ENCODE measurements around the gene P2RX3.
"Not testable (repeated sequence)": the region's sequence is repeated elsewhere in the genome, so short reads cannot be mapped to it uniquely, and the experiment has no call there.

Gene P2RX3

DNA sequence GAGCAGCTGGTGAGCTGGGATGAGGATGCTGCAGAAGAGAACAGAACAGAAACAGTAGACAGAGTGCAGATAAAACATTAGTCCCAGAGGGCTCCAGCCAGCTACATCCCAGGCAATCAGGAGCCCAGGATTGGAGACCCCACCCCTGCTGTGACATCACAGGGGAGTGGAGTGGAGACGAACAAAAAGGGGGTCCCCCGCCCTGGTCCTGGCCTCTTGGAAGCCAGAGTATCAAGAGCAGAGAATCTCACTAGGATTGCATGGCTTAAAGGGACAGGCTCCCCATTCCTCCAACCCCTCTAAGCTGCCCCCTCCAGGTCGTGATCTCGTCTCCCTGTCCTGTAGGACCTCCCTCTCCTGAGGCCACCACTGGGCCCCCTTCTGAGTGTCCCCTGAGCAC is at the start of gene P2RX3:
Gene P2RX3 (plus strand): TSS at position 211 of the 400 bp plus-strand sequence. CDS start 199 bp downstream, outside the sequence.
- no peak for DNase-seq

DNA sequence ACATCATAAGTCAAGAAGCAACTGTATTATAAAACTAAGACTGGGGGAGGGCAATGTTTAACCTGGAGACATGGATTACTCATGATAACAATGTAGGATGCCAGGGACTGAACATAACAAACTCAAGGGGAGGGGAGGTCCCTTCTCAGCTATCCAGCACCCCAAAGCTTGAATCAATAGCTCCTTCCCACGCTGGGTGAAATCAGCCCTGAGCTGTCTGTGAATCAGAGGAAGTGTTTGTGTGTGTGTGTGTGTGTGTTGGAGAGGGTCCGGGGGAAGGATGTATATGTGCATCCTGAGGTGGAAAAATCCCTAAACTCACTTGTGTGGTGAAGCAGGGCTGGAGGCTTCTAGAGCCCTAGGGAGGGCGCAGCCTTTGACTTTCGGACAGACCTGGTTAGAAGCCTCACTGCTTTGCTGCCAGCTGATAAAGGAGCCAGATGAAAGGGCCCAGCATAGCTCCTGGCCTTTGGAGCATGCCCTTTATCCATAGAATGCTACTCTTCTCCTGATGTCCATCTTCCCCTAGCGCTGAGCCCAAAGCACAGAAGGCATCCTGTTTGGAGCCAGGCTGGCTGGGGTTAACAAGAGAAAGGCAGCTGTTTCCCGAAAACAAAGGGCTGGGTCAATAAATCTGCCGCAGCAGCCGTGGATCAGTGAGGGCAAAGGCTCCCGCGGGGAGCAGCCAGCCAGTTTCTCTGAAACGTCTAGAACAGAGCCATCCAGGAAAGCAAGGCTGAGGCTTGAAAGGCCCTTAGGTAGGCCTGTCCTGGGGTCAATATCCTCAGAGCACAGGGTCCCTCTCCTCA is 49.2 kb upstream of the P2RX3 start:
- no peak for DNase-seq

DNA sequence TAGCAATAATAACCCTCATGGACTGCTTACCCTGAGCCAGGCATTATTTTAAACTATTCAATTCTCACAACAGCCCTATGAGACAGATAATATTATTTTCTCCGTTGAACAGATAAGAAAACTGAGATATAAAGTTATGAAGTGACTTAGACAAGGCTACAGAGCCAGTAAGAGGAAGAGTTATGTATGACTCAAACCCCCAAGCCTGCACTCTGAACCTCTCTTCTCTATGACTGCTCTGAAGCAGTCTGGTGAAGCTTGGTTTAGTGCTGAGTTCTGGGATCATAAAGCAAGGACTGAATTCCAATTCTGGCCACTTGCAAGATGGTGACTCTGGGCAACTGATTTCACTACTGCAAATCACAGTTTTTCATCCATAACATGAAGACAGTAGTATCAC is 47.9 kb upstream of the P2RX3 start:
- DNase-seq, result no peak

DNA sequence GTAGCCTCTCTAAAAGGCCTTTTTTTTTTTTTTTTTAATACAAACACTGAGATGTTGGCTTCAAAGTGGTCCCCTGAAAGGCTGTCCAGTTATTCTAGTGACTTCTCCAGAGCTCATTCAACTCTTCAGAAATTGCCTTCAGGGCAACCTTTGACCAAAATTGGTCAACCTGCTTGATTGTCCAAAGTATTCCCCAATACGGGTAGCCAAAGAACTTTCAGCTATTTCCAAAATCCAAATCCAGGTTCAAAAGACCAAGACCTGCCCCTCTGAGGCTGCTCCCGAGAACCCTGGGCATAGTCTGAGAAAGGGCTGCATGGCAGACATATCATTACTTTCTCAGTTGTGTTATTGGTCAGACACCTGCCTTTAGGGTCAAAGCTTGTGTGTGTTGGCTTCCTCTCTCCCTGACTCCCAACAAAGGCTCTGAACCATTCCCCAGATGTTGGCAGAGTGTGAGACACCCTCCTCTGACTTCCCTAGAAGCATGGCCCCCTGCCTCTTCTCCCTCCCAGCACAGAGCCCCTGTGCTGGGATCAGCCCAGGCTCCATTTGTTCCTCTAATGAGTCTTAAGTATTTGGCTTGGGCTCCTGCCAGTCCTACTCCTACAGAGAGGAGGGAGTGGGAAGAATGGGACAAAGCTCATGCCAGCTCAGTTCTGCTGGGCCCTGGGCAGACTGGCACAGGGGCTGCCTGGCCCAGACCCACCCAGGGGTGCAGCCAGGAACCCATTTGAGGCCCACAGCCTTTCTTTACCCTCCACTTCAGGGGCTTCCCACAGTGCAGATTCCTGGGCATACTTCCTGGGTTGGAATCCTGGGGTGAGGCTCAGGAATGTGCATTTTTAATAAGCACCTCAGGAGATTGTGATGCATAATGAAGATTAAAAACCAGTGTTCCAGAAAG is 43.7 kb upstream of the P2RX3 start:
- DNase-seq, result no peak

DNA sequence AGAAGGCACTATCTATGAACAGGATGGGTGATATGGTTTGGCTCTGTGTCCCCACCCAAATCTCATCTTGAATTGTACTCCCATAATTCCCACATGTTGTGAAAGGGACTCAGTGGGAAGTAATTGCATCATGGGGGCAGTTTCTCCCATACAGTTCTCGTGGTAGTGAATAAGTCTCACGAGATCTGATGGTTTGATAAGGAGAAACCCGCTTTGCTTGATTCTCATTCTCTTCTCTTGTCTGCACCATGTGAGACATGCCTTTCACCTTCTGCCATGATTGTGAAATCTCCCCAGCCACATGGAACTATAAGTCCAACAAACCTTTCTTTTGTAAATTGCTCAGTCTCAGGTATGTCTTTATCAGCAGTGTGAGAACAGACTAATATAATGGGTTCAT is 41.9 kb upstream of the P2RX3 start:
- not testable (repeated sequence) for DNase-seq

DNA sequence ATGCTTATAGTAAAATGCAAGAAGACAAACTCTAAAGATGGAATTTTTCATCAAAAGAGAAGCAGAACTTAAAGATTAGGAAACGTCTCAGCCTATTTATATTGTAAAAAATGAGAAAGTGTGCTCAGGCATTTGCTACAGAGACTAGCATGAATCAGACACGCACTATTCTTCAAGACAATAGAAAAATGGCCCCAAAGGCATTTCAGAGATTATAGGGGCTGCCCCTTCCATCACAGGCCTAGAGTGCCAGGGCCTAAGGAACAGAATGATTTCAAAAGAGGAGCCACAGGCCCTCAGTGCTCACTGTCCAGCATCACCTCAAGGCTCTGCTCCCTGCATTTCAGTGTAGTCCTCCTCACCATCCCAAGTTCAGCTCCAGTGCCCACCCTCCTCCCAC is 40.9 kb upstream of the P2RX3 start:
- no peak for DNase-seq

DNA sequence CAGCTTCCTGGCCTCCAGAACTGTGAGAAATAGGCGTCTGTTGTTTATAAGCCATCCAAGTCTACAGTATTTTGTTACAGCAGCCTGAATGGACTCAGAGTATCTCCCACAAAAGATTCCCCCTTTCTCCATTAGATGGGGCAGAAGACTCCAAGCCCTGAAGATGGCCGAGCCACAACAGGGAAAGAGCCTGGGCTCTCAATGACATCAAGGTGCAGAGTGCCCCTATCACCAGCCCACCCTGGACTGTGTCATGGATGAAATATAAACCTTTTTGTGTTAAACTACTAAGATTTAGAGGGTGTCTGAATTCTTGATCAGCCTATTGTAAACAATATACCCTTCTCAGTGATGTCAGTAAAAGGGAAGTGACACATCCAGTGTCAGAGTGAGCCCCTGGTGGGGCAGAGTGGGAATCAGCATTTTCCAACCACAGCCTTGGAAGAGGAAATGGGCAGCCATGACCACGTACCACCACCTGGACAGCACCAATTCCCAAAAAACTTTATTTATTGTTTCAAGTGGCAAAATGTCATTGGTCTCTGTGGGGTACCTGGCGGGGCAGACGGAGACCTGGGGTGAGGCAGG is 38.9 kb upstream of the P2RX3 start:
- DNase-seq, result no peak

DNA sequence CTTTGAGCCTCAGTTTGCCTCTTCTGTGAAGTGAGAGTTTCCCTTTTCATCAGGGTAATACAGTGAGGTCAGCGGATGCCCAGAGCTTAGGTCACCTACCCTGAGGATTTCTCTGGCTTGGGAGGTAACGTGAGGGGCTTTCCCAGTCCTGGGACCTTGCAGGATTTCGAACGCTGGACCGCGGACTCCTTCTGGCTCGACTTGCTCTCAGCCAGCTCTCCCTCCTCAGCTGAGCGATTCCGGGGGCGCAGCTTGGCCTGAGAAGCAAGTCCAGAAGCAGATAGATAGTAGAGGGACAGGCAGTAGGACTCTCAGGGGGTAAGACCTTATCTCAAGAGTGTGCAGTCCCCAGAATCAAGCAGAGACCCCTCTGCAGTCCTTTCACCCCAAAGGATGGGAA is 37.4 kb upstream of the P2RX3 start:
- DNase-seq, result no peak

DNA sequence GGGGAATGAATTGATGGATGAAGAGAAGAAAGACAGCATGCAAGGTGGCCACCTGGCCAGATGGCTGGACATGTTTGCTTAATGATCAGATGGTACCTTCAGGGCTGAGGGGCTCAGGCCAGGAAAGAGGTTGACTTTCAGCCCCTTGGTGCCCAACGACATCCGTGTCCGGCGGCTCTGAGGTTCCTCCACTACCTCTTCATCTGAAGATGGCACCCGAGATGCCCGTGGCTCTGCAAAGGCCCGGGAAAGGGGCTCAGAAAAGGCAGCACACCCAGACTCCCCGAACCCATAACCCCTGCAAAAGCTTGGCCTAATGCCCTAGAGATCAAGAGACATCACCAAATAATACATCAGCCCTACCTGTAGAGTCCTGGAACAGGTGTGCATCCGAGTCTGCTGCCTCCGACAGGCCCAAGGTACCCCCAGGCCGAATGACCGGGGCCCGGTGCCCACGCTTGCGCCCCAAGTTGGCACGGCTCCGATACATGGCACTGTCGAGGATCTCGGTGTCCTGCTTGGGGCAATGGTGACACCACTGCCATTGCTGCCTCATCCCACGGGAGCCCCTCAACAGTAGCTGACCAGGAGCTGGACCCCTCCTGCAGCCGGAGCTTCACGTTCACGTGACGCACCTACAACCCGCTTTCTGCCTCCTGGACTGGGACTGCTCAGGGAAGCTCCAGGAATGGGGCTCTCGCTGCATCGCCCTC is 36.3 kb upstream of the P2RX3 start:
- no peak for DNase-seq

DNA sequence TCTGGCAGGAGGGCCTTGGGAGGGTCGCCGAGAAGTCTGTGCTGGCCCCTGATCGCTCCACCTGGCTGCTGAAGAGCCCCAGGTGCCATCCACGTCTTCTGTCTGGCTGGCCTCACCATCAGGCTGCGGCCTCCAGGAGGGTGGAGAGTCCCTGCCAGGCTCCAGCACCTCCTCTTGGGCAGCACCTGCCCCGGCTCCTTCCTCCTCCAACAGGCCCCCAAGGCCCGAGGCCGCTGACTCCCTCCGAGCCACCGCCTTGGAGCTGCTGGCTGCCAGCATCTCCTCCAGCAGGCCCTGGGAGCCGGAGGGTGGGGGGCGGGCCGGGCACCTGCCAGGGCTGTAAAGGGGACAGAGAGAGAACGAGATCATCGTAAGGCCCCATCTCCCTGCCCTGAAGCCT is 35.7 kb upstream of the P2RX3 start:
- DNase-seq, result no peak

DNA sequence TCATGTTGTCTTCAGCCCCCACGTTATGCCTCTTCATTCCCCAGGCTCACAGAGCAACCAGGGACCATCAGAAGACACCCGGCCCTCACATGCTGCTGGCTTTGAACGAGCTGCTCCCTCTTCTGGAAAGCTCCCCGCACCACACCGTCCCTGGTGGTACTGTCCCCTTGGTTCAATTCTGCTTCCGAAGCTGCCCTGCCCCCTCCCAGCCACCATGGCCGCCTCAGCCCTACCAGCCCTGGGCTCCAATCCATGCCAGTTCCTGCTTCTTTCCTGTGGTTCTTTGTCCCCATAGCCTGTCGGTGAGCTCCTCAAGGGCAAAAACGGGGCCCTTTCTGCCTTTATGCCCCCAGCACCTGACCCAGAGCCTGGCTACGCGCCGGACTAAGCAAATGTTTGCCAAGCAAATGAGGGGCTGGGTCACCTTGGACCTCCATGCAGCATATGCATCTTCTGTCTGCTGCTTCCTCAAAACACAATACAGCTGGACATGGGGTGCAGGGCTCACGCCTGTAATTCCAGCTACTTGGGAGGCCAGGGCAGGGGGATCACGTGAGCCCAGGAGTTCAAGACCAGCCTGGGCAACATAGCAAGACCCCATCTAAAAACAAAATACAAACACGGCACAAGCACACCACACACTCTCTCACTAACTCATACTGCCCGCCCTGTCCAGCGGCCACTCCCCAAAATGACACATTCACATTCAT is 34.7 kb upstream of the P2RX3 start:
- DNase-seq, result peak; percentile 16

DNA sequence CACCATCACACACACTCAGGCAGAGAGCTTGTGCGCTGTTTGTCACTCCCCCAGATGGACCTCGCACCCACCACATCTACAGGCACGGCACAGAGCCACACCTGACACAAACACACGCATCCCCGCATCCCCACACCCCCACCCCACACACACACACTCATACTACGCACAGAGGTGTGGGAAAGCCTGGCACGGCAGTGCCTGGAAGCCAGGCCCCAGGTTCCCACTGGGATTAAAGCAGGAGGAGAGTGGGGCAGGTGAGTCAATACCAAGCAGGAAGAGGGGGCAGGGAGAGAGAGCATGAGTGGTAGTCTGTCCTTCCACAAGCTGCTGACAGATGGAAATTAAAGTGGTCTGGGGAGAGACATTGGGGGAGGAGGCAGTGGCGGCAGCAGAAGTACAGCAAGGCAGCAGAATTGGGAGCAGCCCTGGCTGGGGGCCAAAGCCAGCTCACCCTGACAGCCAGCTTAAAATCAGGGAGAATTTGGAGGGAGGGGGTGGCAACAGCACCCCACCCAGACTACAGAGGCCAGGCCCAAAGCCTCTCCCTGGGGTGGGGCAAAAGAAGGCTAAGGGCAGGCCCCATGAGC is 34.1 kb upstream of the P2RX3 start:
- peak; percentile 77 for DNase-seq

DNA sequence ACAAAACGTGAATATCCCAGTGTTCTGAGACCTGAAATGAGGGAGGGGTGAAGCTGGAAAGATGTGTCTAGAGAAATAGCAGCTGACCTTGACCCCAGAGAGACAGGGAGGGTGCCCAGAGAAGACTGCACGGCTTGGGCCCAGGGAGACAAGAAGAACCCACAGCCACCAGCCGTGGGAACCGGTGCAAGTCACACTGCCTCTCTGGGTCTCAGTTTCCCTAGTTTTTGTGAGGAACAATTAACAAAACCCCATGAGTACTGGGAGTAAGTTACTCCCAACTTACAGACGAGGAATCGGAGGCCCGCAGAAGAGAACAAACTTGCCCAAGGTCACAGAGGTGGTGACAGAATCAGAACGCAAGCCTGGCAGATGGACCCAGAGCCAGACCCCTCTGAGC is 32.6 kb upstream of the P2RX3 start:
- DNase-seq, result no peak

DNA sequence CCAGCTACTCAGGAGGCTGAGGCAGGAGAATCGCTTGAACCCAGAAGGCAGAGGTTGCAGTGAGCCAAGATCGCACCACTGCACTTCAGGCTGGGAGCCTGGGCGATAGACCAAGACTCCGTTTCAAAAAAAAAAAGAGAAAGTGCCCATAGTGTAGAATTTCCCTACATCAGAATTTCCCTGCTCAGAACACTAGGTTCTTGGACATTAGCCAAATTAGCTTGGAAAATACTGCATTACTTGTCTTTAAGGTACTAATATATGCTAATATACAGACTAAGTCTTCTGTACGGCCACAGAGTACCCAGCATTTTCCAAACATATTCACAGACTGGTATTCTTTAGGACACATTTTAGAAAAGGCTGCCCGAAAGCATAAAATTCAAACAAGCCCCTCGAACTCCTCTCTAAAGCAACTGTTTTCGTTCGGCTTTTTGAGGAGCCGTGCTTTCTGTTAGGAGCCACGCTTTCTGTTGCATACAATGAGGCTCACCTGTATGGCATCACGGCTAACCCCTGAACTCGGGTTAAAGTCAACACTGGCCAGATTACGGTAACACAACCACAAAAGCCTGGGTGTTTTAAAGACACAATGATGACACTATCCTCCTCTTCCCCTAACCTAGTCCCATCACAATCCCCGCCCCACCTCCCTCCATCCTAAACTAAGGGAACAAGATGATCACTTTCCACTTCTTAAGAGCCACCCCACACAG is 31.8 kb upstream of the P2RX3 start:
- no peak for DNase-seq

DNA sequence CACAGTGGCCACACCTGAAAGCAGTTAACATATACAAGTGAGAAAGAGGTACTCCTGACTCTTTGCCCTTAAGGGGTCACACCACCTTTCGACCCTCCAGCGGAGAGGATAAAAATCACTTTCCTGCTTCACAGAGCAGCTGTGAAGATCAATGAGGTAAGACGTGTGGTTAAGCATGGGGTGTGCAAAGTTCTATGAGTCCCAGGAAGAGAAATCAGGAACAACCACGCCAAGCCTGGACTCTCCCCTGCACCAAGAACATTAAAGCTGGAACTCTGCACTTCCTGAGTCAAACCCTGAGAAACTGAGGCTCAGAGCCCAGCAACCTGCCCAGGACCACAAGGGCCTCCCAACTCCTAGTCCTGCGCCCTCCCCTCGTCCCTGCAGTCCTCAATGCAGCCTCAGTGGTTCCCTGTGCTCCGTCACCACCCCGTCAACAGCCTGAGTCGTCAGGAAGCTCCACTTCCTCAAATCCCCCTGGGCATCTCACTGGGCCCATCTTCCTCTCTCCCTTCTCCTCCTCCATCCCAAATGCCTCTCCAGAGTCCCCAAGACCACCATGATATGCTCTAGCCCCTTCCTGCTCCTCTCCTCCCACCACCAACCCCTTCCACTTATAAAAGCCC is 31.1 kb upstream of the P2RX3 start:
- DNase-seq, result no peak

DNA sequence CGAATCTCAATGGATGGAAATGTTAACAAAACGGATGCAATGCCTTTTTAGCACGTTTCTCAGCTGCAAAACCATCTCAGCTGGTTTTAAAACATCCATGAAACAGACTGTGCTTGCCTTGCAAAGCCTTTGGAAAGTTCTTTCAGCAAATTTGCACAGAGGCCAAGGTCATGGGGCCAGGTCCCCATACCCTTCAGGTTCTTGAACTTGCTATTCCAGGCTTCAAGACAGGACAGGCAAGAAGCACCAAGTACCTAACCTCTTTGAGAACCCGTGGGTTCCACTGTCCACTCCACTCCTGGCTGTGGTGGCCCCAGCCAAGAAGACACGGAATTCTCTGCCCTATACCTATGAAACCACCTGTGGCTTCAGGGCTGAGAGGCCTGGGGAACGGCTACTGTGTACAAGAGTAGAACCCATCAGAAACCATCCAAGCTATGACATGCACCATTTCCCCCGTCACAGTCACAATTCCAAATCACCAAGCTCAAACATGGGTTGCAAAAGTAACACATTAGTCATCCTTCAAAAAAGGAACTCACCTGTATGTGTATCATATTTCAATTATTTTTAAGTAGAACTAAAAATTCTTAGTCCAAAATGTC is 30.4 kb upstream of the P2RX3 start:
- no peak for DNase-seq

DNA sequence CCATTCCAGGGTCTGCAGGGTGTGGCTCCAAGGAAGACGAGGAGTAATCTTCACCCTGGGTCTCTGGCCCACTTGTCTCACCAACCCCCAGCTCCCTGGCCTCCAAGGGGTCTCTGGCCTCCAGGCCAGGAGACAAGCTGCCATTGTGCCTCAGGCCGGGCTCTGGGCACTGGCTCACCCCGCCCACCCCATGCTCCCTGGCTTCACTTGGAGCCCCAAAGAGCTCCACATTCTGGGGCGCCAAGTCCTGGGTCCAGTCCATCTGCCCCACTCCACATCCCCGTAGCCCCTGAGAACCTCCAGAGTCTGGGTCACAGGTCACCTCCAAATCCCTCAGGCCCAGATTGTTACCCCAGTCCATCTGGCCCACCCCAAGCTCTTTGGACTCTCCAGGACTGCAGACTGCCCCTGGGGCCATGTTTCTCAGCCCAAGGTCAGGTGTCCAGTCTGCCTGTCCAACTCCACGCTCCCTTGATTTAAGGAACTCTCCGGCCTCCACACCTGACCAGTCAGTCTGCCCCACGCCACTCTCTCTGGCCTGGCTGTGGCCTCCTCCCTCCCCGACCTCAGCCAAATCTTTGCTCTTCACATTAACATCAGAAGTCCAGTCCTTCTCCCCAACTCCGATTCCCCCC is 29.6 kb upstream of the P2RX3 start:
- DNase-seq, result no peak

DNA sequence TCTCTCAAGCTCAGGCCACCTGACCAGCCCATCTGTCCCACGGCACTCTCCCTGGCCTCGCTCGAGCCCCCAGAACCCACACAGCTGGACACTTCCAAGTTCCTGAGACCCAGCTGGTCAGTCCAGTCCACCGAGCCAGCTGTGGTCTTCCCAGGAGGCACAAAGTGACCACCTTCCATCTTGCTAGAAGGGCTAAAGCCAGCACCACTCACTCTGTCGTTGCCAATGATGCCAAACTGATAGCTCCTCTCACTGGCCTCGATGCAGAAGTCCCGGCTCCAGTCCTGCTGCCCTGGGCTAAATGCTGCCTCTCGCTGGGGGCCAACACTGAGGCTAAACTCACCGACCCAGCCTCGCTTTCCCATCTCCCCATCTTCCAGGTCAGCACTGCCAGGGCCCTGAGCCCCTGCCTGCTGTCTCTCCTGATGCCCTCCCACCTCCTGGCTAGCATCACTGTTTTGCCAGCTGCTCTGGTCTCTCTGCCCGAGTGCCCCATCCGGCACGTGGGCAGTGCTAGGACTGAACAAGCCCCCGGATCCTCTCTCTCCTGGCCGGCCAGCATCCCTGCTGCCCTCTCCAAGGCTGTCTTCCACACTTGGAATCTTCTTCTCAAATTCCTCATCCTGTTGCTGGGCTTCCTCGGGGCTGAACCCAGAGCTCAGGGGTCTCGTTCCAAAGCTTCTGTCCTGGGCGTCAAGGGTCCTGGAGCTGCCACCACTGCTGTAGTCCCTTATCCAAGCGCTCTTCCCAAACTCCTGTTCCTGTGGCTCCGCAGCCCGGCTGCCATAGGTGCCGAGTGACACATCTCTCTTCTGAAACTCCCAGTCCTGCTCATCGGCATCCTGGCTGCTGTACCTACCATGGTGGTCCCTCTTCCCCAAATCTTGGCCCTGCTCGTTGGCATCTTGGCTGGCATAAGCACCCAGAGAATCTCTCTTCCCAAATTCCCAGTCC is 28.8 kb upstream of the P2RX3 start:
- DNase-seq, result no peak

DNA sequence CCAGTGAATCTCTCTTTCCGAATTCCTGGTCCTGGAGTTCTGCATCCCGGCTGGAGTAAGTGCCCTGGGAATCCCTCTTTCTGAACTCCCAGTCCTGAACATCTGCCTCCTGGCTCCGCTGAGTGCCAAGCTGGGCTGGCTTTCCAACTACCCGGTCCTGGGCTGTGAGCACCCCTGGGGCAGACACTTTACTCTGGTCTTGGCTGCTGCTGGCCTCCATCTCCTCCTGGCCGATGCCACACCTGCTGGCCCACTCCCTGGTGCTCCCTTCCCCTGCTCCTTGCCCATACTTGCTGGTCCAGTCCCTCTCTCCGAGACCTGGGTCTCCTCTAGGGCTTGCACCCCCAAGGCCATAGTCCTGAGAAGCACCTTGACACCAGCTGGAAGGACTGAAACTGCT is 28.1 kb upstream of the P2RX3 start:
- no peak for DNase-seq
